Natural killer cell (primary cell): Measurements from ENCODE around the gene SLC2A9. TPM values are rescaled to one million over a fixed set of nuclear protein-coding genes. Genes with fewer than 3 reads are reported as not detected.

Experiments
- ATAC-seq, 3 donors: fragments of 150-1000 bp in 2 of 3; fragments of 200-7000 bp in 1 of 3; cut with Tn5 transposase; 1 replicate in 1 of 3; 2 replicates in 2 of 3; pipeline ENCODE4 v1.10.0; 2021; ENCODE audit warnings: mild to moderate bottlenecking in 2 of 3, moderate library complexity in 2 of 3
- DNase-seq, 2 donors: peaks; one replicate each; pipeline versions ENCODE4 v3.0.0 to v3.0.0-alpha.2; 2013 to 2021; ENCODE audit warnings: mixed read lengths in 1 of 2
- H3K27ac ChIP-seq: one replicate; pipeline ENCODE4 v1.5.1; 2013; ENCODE audit warnings: mild to moderate bottlenecking, low read length
- H3K27me3 ChIP-seq: one replicate; pipeline ENCODE4 v1.6.1; 2013; ENCODE audit warnings: low read length; ENCODE audit not compliant: control insufficient read depth, insufficient read depth
- H3K36me3 ChIP-seq: one replicate; pipeline ENCODE4 v1.6.1; 2013; ENCODE audit warnings: low read length; ENCODE audit not compliant: control insufficient read depth, insufficient read depth
- H3K4me1 ChIP-seq: one replicate; pipeline ENCODE4 v1.6.1; 2013; ENCODE audit warnings: low read length; ENCODE audit not compliant: control insufficient read depth, insufficient read depth
- H3K4me3 ChIP-seq: one replicate; pipeline ENCODE4 v1.5.1; 2013; ENCODE audit warnings: low read length
- H3K9me3 ChIP-seq: one replicate; pipeline ENCODE4 v1.6.1; 2013; ENCODE audit warnings: low read length; ENCODE audit not compliant: control insufficient read depth, insufficient read depth
- H3K27ac Mint-ChIP-seq, 2 donors: one replicate each; pipeline ENCODE4 v1.8.0; 2022; ENCODE audit warnings: mild to moderate bottlenecking in 2 of 2, mixed read lengths in 2 of 2, moderate library complexity in 1 of 2
- H3K27me3 Mint-ChIP-seq, 2 donors: one replicate each; pipeline ENCODE4 v1.8.0; 2022; ENCODE audit warnings: low read depth in 2 of 2, mixed read lengths in 2 of 2
- H3K36me3 Mint-ChIP-seq: one replicate; pipeline ENCODE4 v1.8.0; 2022; ENCODE audit warnings: mixed read lengths
- H3K4me1 Mint-ChIP-seq, 2 donors: one replicate each; pipeline ENCODE4 v1.8.0; 2022; ENCODE audit warnings: mixed read lengths in 2 of 2
- H3K4me3 Mint-ChIP-seq: one replicate; pipeline ENCODE4 v1.8.0; 2022; ENCODE audit warnings: mild to moderate bottlenecking, moderate library complexity, mixed read lengths
- H3K9me3 Mint-ChIP-seq, 2 donors: one replicate each; pipeline ENCODE4 v1.8.0; 2022; ENCODE audit warnings: mixed read lengths in 2 of 2
- CTCF ChIP-seq: fragments of 200-600 bp; IDR thresholded peaks from one replicate; pipeline ENCODE4 v1.8.0; 2022; ENCODE audit warnings: antibody characterized with exemption
- WGBS: methylation state at CpG from one replicate; pipeline ENCODE4 v1.1.7; 2013; ENCODE audit warnings: missing lambda C conversion rate; ENCODE audit not compliant: insufficient coverage; 5-methylcytosine and 5-hydroxymethylcytosine counted together
- intact Hi-C: fragments of 100-400 bp; cut with micrococcal nuclease; formaldehyde crosslinking; loops from one replicate; pipeline ENCODE4 v1.14.2; 2022
- total RNA-seq, 4 donors: library from RNA; stranded (reverse); fragments of 120-200 nt in 1 of 4; gene quantifications; one replicate each; pipeline versions ENCODE4 v1.2.3 to v1.2.4, GENCODE V29; 2013 to 2022

Gene SLC2A9
- total RNA-seq, 3 donors from 2014 or later (not counting 1 experiment from before 2014, with no cell fraction given), result 1.5 to 5.5 (median 3.9) TPM

- no peak for ATAC-seq
- Histone ChIP-seq H3K9me3 (no peaks in the 10 kb centered on the region), H3K27ac (no peak overlapping the region), H3K4me1 (no peaks in the 10 kb centered on the region), H3K4me3 (no peak overlapping the region), H3K36me3 (no peaks in the 10 kb centered on the region), H3K27me3 (no peaks in the 10 kb centered on the region)
- Mint-ChIP-seq H3K4me3 (no peak overlapping the region), H3K9me3 (no peaks in the 10 kb centered on the region), H3K27ac (no peak overlapping the region), H3K36me3 (no peaks in the 10 kb centered on the region), H3K27me3 (peaks cover 0 to 2% of the 10 kb centered on the region in 2 donors), H3K4me1 (no peaks in the 10 kb centered on the region)
- intact Hi-C loops, result no loop called here
- 88% methylated on average over 2 of the region's 3 CpGs for WGBS
- no peak for DNase-seq
- TF ChIP-seq CTCF, result no peak
Observed at GRCh38 chr4:9913846-9914245, 107.5 kb downstream of the SLC2A9 start.

- TF ChIP-seq CTCF, result no peak
- peaks cover 2 to 4% of the 10 kb centered on the region in 2 donors for H3K27me3 Mint-ChIP-seq
- intact Hi-C loops, result no loop called here
- H3K4me1 ChIP-seq, result no peaks in the 10 kb centered on the region
- H3K27me3 ChIP-seq, result no peaks in the 10 kb centered on the region
- no peak overlapping the region for H3K4me3 ChIP-seq
- no peaks in the 10 kb centered on the region for H3K36me3 Mint-ChIP-seq
- no peaks in the 10 kb centered on the region for H3K9me3 ChIP-seq
- no peaks in the 10 kb centered on the region for H3K36me3 ChIP-seq
- DNase-seq (no peak), ATAC-seq (no peak)
- no peak overlapping the region for H3K4me3 Mint-ChIP-seq
- no peak overlapping the region for H3K27ac ChIP-seq
- H3K9me3 Mint-ChIP-seq, result no peaks in the 10 kb centered on the region
- H3K27ac Mint-ChIP-seq, result no peak overlapping the region
- 100% methylated on average over 1 of the region's 1 CpG for WGBS
- no peaks in the 10 kb centered on the region for H3K4me1 Mint-ChIP-seq
Observed at GRCh38 chr4:9906996-9907395, 114.3 kb downstream of the SLC2A9 start.

- 55% methylated on average over 2 of the region's 4 CpGs for WGBS
- Histone ChIP-seq H3K9me3 (no peaks in the 10 kb centered on the region), H3K4me3 (no peak overlapping the region), H3K36me3 (no peaks in the 10 kb centered on the region), H3K27ac (no peak overlapping the region), H3K27me3 (no peaks in the 10 kb centered on the region), H3K4me1 (no peaks in the 10 kb centered on the region)
- H3K4me3 Mint-ChIP-seq, result no peak overlapping the region
- no peaks in the 10 kb centered on the region for H3K36me3 Mint-ChIP-seq
- H3K9me3 Mint-ChIP-seq, result no peaks in the 10 kb centered on the region
- H3K27ac Mint-ChIP-seq, result no peak overlapping the region
- intact Hi-C loops, result no loop called here
- H3K4me1 Mint-ChIP-seq, result no peaks in the 10 kb centered on the region
- DNase-seq (no peak), ATAC-seq (no peak)
- no peak for TF ChIP-seq CTCF
- H3K27me3 Mint-ChIP-seq, result peaks cover 0 to 9% of the 10 kb centered on the region in 2 donors
Observed at GRCh38 chr4:9904976-9905587, 116.2 kb downstream of the SLC2A9 start.

GRCh38 chr4:9903317-9903716, 118.0 kb downstream of the SLC2A9 start:
- H3K27ac ChIP-seq, result no peak overlapping the region
- intact Hi-C loops, result no loop called here
- H3K4me3 Mint-ChIP-seq, result no peak overlapping the region
- H3K36me3 Mint-ChIP-seq, result no peaks in the 10 kb centered on the region
- no peaks in the 10 kb centered on the region for H3K36me3 ChIP-seq
- DNase-seq, result no peak
- H3K27ac Mint-ChIP-seq, result no peak overlapping the region
- H3K4me1 ChIP-seq, result no peaks in the 10 kb centered on the region
- H3K4me1 Mint-ChIP-seq, result no peaks in the 10 kb centered on the region
- no peaks in the 10 kb centered on the region for H3K27me3 ChIP-seq
- WGBS, result 88% methylated on average over 3 of the region's 3 CpGs
- H3K9me3 Mint-ChIP-seq, result no peaks in the 10 kb centered on the region
- TF ChIP-seq CTCF, result no peak
- H3K27me3 Mint-ChIP-seq, result peaks cover 3 to 25% of the 10 kb centered on the region in 2 donors
- ATAC-seq, result no peak
- no peak overlapping the region for H3K4me3 ChIP-seq
- no peaks in the 10 kb centered on the region for H3K9me3 ChIP-seq
